ENCODE data around the gene AMPD3. TPM values are rescaled to one million over a fixed set of nuclear protein-coding genes. Genes with fewer than 3 reads are reported as not detected.
A peak's percentile ranks its signal among the peaks of the same experiment; 100 is the strongest.

Gene AMPD3
- total and polyA plus RNA-seq, 7 donors: 23.5 to 120 (median 67.7) TPM

- no peaks in the 10 kb centered on the region for H3K9me3 ChIP-seq
- no peak overlapping the region for H3K4me3 ChIP-seq
- H3K4me1 ChIP-seq: peaks cover 6% of the 10 kb centered on the region
- 93 to 98% (median 98%) methylated on average over 2 of the region's 2 CpGs for WGBS, 3 donors
- DNase-seq (no peak), ATAC-seq (peak in 2 of 4 donors; percentile 27 to 32)
- TF ChIP-seq, protein P1, sequence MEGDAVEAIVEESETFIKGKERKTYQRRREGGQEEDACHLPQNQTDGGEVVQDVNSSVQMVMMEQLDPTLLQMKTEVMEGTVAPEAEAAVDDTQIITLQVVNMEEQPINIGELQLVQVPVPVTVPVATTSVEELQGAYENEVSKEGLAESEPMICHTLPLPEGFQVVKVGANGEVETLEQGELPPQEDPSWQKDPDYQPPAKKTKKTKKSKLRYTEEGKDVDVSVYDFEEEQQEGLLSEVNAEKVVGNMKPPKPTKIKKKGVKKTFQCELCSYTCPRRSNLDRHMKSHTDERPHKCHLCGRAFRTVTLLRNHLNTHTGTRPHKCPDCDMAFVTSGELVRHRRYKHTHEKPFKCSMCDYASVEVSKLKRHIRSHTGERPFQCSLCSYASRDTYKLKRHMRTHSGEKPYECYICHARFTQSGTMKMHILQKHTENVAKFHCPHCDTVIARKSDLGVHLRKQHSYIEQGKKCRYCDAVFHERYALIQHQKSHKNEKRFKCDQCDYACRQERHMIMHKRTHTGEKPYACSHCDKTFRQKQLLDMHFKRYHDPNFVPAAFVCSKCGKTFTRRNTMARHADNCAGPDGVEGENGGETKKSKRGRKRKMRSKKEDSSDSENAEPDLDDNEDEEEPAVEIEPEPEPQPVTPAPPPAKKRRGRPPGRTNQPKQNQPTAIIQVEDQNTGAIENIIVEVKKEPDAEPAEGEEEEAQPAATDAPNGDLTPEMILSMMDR (IDR thresholded peaks at IDR 0.05): no peak
- H3K27ac ChIP-seq: no peak overlapping the region
- H3K27me3 ChIP-seq (ENCODE audit: insufficient read depth in 3 of 3, low read length in 2 of 3): no peaks in the 10 kb centered on the region
- H3K36me3 ChIP-seq (ENCODE audit: insufficient read depth in 1 of 2, low read depth in 1 of 2): peaks cover 3 to 70% of the 10 kb centered on the region in 2 donors
- intact Hi-C loops (cut with DNase I): loop anchor here (5.0 to 10.0 kb wide), 3 partner anchors 65 to 215 kb away; partner anchors contain the start of gene AMPD3 (in 1 of the 2)
These were observed 64.6 kb downstream of the AMPD3 start for GRCh38 chr11:10519630-10520029.

GRCh38 chr11:10520562-10520961 is 65.5 kb downstream of the AMPD3 start:
- peaks cover 3 to 77% of the 10 kb centered on the region in 2 donors for H3K36me3 ChIP-seq (ENCODE audit: insufficient read depth in 1 of 2, low read depth in 1 of 2)
- peak in 1 of 4 donors; percentile 16 for ATAC-seq
- 89 to 96% (median 92%) methylated on average over 2 of the region's 2 CpGs for WGBS, 3 donors
- H3K4me3 ChIP-seq: no peak overlapping the region
- no peaks in the 10 kb centered on the region for H3K27me3 ChIP-seq (ENCODE audit: insufficient read depth in 3 of 3, low read length in 2 of 3)
- no peak for DNase-seq
- H3K4me1 ChIP-seq: peaks cover 3% of the 10 kb centered on the region
- H3K9me3 ChIP-seq: no peaks in the 10 kb centered on the region
- intact Hi-C loops (cut with DNase I): no loop called here
- TF ChIP-seq, protein P1 (IDR thresholded peaks at IDR 0.05): no peak
- no peak overlapping the region for H3K27ac ChIP-seq

GRCh38 chr11:10522276-10522675 is 67.2 kb downstream of the AMPD3 start:
- peaks cover 7% of the 10 kb centered on the region for H3K4me1 ChIP-seq
- TF ChIP-seq, protein P1 (IDR thresholded peaks at IDR 0.05): no peak
- no peak overlapping the region for H3K27ac ChIP-seq
- H3K36me3 ChIP-seq (ENCODE audit: insufficient read depth in 1 of 2, low read depth in 1 of 2): peaks cover 3 to 92% of the 10 kb centered on the region in 2 donors
- intact Hi-C loops (cut with DNase I): no loop called here
- ATAC-seq (no peak), DNase-seq (no peak)
- H3K9me3 ChIP-seq: no peaks in the 10 kb centered on the region
- H3K27me3 ChIP-seq (ENCODE audit: insufficient read depth in 3 of 3, low read length in 2 of 3): no peaks in the 10 kb centered on the region
- 65 to 87% (median 75%) methylated on average over 1 of the region's 1 CpG for WGBS, 3 donors
- H3K4me3 ChIP-seq: no peak overlapping the region

DNA sequence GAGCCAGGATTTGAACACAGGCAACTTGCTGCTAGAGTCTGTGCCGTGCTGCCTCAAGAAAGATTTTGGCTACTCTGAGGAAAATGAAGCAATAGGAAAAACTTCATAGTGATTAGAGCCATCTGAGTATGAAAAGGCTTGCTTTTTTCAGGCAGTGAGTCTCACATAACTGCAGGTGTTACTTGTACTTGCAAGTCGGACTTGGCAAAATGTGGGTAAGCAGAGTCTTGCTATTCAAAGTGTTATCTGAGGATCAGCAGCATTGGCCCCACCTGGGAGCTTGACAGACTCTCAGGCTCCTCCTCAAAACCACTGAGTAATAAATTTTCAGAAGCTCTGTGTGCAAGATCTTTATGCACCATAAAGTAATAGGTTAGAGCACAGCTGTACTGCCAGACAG is 67.9 kb downstream of the AMPD3 start:
- Histone ChIP-seq H3K27ac (no peak overlapping the region), H3K4me3 (no peak overlapping the region), H3K9me3 (no peaks in the 10 kb centered on the region), H3K36me3 (ENCODE audit: insufficient read depth in 1 of 2, low read depth in 1 of 2) (peaks cover 3 to 94% of the 10 kb centered on the region in 2 donors), H3K4me1 (peaks cover 7% of the 10 kb centered on the region), H3K27me3 (ENCODE audit: insufficient read depth in 3 of 3, low read length in 2 of 3) (no peaks in the 10 kb centered on the region)
- WGBS, 3 donors: 43 to 69% (median 58%) methylated on average over 2 of the region's 2 CpGs
- TF ChIP-seq, protein P1 (IDR thresholded peaks at IDR 0.05): no peak
- ATAC-seq (peak in 3 of 4 donors; percentile 19 to 30 (median 30)), DNase-seq (no peak)
- intact Hi-C loops (cut with DNase I): no loop called here

DNA sequence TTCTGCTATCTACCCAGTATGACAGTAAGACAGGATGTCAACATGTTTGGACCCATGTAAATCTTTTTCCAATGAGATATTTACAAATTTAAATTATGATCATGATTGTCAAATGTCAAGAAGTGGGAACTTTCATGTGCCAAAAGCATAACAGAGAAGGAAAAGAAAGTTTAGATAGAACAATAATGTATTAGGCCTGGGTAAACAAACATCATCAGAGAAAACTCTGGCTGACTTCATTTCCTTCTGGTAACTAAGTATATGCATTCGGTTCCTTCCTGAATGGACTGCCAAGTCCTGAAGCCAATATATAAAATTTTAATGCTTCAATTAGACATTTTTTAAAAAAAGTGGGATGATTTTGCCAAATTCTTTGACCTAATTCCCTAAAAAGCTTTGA is 69.4 kb downstream of the AMPD3 start:
- no peak overlapping the region for H3K27ac ChIP-seq
- no peak overlapping the region for H3K4me3 ChIP-seq
- TF ChIP-seq, protein P1 (IDR thresholded peaks at IDR 0.05): no peak
- no peak for DNase-seq
- intact Hi-C loops (cut with DNase I): no loop called here
- ATAC-seq: no peak
- peaks cover 6 to 93% of the 10 kb centered on the region in 2 donors for H3K36me3 ChIP-seq (ENCODE audit: insufficient read depth in 1 of 2, low read depth in 1 of 2)
- no peaks in the 10 kb centered on the region for H3K9me3 ChIP-seq
- WGBS, 3 donors: 63 to 82% (median 76%) methylated on average over 1 of the region's 1 CpG
- peaks cover 7% of the 10 kb centered on the region for H3K4me1 ChIP-seq
- H3K27me3 ChIP-seq (ENCODE audit: insufficient read depth in 3 of 3, low read length in 2 of 3): no peaks in the 10 kb centered on the region
